CD14-positive monocyte (primary cell): ENCODE results near the gene PDIA2. TPM values are rescaled to one million over a fixed set of nuclear protein-coding genes. Genes with fewer than 3 reads are reported as not detected.

Source experiments
- DNase-seq, 3 donors: peaks; one replicate each; pipeline ENCODE4 v3.0.0-alpha.2; 2011 to 2022
- H2AFZ ChIP-seq: 2 replicates; pipeline ENCODE4 v1.6.0; 2012; ENCODE audit warnings: mild to moderate bottlenecking, low read depth, low read length, inconsistent platforms; ENCODE audit not compliant: insufficient read depth, poor library complexity, severe bottlenecking
- H3K27ac ChIP-seq, 2 donors: 1 replicate in 1 of 2; 2 replicates in 1 of 2; pipeline ENCODE4 v1.5.1; 2012 to 2013; ENCODE audit warnings: low read length in 2 of 2, control low read depth in 1 of 2, inconsistent platforms in 1 of 2, low read depth in 1 of 2, mild to moderate bottlenecking in 1 of 2
- H3K27me3 ChIP-seq, 2 donors: one replicate each; pipeline versions ENCODE4 v1.6.0 to v1.6.1; 2011 to 2013; ENCODE audit warnings: low read length in 2 of 2; ENCODE audit not compliant: control insufficient read depth in 2 of 2, insufficient read depth in 2 of 2
- H3K36me3 ChIP-seq, 2 donors: replicated peaks in 1 of 2; 1 replicate in 1 of 2; 2 replicates in 1 of 2; pipeline versions ENCODE4 v1.5.1 to v1.6.1; 2012 to 2013; ENCODE audit warnings: low read length in 2 of 2, control low read depth in 1 of 2, inconsistent platforms in 1 of 2, mild to moderate bottlenecking in 1 of 2; ENCODE audit not compliant: insufficient read depth in 2 of 2, control insufficient read depth in 1 of 2
- H3K4me1 ChIP-seq, 2 donors: 1 replicate in 1 of 2; 2 replicates in 1 of 2; pipeline versions ENCODE4 v1.5.1 to v1.6.1; 2012 to 2013; ENCODE audit warnings: low read length in 2 of 2, control low read depth in 1 of 2, inconsistent platforms in 1 of 2, mild to moderate bottlenecking in 1 of 2, moderate library complexity in 1 of 2; ENCODE audit not compliant: insufficient read depth in 2 of 2, control insufficient read depth in 1 of 2
- H3K4me2 ChIP-seq: replicated peaks from 2 replicates; pipeline ENCODE3; 2012; ENCODE audit warnings: low read length, moderate library complexity, mild to moderate bottlenecking; ENCODE audit not compliant: poor library complexity, severe bottlenecking; ENCODE audit errors: extremely low read depth
- H3K4me3 ChIP-seq, 3 experiments: fragments of 200-600 bp in 1 of 3; sonication (generic) in 1 of 3; replicated peaks in 1 of 3; 1 replicate in 2 of 3; 2 replicates in 1 of 3; pipeline ENCODE4 v1.5.1; 2011 to 2013; ENCODE audit warnings: low read length in 3 of 3, mild to moderate bottlenecking in 3 of 3, control low read depth in 2 of 3, low read depth in 2 of 3, inconsistent platforms in 1 of 3, moderate library complexity in 1 of 3
- H3K79me2 ChIP-seq: 2 replicates; pipeline ENCODE4 v1.6.0; 2012; ENCODE audit warnings: mild to moderate bottlenecking, control low read depth, inconsistent platforms, low read length, moderate library complexity; ENCODE audit not compliant: insufficient read depth
- H3K9ac ChIP-seq: 2 replicates; pipeline ENCODE4 v1.6.0; 2017; ENCODE audit warnings: low read length, mild to moderate bottlenecking; ENCODE audit not compliant: insufficient read depth, poor library complexity, severe bottlenecking
- H3K9me3 ChIP-seq, 2 donors: replicated peaks in 1 of 2; 1 replicate in 1 of 2; 2 replicates in 1 of 2; pipeline versions ENCODE4 v1.5.1 to v1.6.1; 2012 to 2013; ENCODE audit warnings: low read length in 2 of 2, control low read depth in 1 of 2; ENCODE audit not compliant: control insufficient read depth in 1 of 2, insufficient read depth in 1 of 2
- H4K20me1 ChIP-seq: 2 replicates; pipeline ENCODE4 v1.6.0; 2012; ENCODE audit warnings: mild to moderate bottlenecking, low read length, control low read depth, moderate library complexity; ENCODE audit not compliant: insufficient read depth
- H3K27ac Mint-ChIP-seq, 7 donors: one replicate each; pipeline ENCODE4 v1.8.0; 2020; ENCODE audit warnings: mild to moderate bottlenecking in 7 of 7, mixed read lengths in 7 of 7, moderate library complexity in 6 of 7, inconsistent platforms in 2 of 7
- H3K27me3 Mint-ChIP-seq, 3 donors: one replicate each; pipeline ENCODE4 v1.8.0; 2021 to 2022; ENCODE audit warnings: low read depth in 3 of 3, mild to moderate bottlenecking in 3 of 3, mixed read lengths in 3 of 3, moderate library complexity in 3 of 3, inconsistent platforms in 1 of 3
- H3K36me3 Mint-ChIP-seq, 2 donors: one replicate each; pipeline ENCODE4 v1.8.0; 2020; ENCODE audit warnings: mixed read lengths in 2 of 2, inconsistent platforms in 1 of 2, mild to moderate bottlenecking in 1 of 2
- H3K4me1 Mint-ChIP-seq: one replicate; pipeline ENCODE4 v1.8.0; 2020; ENCODE audit warnings: mild to moderate bottlenecking, mixed read lengths
- H3K4me3 Mint-ChIP-seq, 2 donors: one replicate each; pipeline ENCODE4 v1.8.0; 2020; ENCODE audit warnings: mild to moderate bottlenecking in 2 of 2, mixed read lengths in 2 of 2, moderate library complexity in 1 of 2
- H3K9me3 Mint-ChIP-seq, 7 donors: one replicate each; pipeline ENCODE4 v1.8.0; 2020 to 2022; ENCODE audit warnings: mixed read lengths in 7 of 7, mild to moderate bottlenecking in 6 of 7, moderate library complexity in 6 of 7, inconsistent platforms in 2 of 7
- CTCF ChIP-seq: fragments of 200-600 bp; IDR thresholded peaks from one replicate; pipeline ENCODE4 v1.8.0; 2022; ENCODE audit warnings: antibody characterized with exemption, mild to moderate bottlenecking
- WGBS: methylation state at CpG from one replicate; pipeline ENCODE4 v1.1.5; 2013; ENCODE audit warnings: missing lambda C conversion rate; ENCODE audit not compliant: insufficient coverage; 5-methylcytosine and 5-hydroxymethylcytosine counted together
- intact Hi-C, 2 donors: fragments of 100-400 bp; cut with micrococcal nuclease; formaldehyde crosslinking; loops; one replicate each; pipeline versions ENCODE4 v1.15.0 to v1.15.1; 2023
- polyA plus RNA-seq, 3 donors: library from polyadenylated mRNA; depleted of rRNA in 1 of 3; unstranded in 2 of 3; stranded (reverse) in 1 of 3; fragments of 300-500 nt in 2 of 3; fragments of >200 nt in 1 of 3; fragmentation: Illumina TruSeq in 2 of 3; gene quantifications; 1 replicate in 2 of 3; 2 replicates in 1 of 3; pipeline ENCODE4 v1.2.3, GENCODE V29; 2012 to 2021

Gene PDIA2
- polyA plus RNA-seq, 3 donors = not detected

- Histone ChIP-seq H3K4me2 (no peak overlapping the region), H3K36me3 (peaks cover 56 to 61% of the 10 kb centered on the region in 2 donors), H3K9ac (no peak overlapping the region), H3K27me3 (no peaks in the 10 kb centered on the region), H4K20me1 (no peaks in the 10 kb centered on the region), H3K79me2 (no peaks in the 10 kb centered on the region), H2AFZ (no peak overlapping the region), H3K4me1 (no peaks in the 10 kb centered on the region), H3K9me3 (peaks cover 12 to 14% of the 10 kb centered on the region in 2 donors), H3K4me3 (no peak overlapping the region), H3K27ac (no peak overlapping the region)
- DNase-seq = no peak
- H3K27ac Mint-ChIP-seq = no peak overlapping the region
- H3K36me3 Mint-ChIP-seq = peaks cover 37 to 56% of the 10 kb centered on the region in 2 donors
- WGBS = 97% methylated on average over 15 of the region's 16 CpGs
- H3K27me3 Mint-ChIP-seq = peaks cover 0 to 6% (median 3%) of the 10 kb centered on the region in 3 donors
- no peak overlapping the region for H3K4me3 Mint-ChIP-seq
- no peaks in the 10 kb centered on the region for H3K4me1 Mint-ChIP-seq
- intact Hi-C loops = loop anchor here in 1 of 2 donors (5.0 kb wide), 1 partner anchor 85 kb away; no protein-coding TSS in a partner anchor
- H3K9me3 Mint-ChIP-seq = peaks cover 0 to 22% (median 8%) of the 10 kb centered on the region in 7 donors
- TF ChIP-seq CTCF = no peak
These were observed 4.4 kb downstream of the PDIA2 start for GRCh38 chr16:287298-287811.

- no peak overlapping the region for H3K4me2 ChIP-seq
- Mint-ChIP-seq H3K27me3 (no peaks in the 10 kb centered on the region), H3K36me3 (peaks cover 43 to 65% of the 10 kb centered on the region in 2 donors), H3K9me3 (peaks cover 0 to 22% (median 8%) of the 10 kb centered on the region in 7 donors), H3K27ac (peak overlapping the region in 1 of 7 donors; percentile 17), H3K4me1 (no peaks in the 10 kb centered on the region), H3K4me3 (no peak overlapping the region)
- peaks cover 12 to 14% of the 10 kb centered on the region in 2 donors for H3K9me3 ChIP-seq
- H3K4me3 ChIP-seq = no peak overlapping the region
- no peak overlapping the region for H3K9ac ChIP-seq
- DNase-seq = no peak
- WGBS = over 99% methylated on average over 23 of the region's 33 CpGs
- no peak overlapping the region for H3K27ac ChIP-seq
- peaks cover 65 to 70% of the 10 kb centered on the region in 2 donors for H3K36me3 ChIP-seq
- H3K27me3 ChIP-seq = no peaks in the 10 kb centered on the region
- H2AFZ ChIP-seq = no peak overlapping the region
- no peaks in the 10 kb centered on the region for H3K4me1 ChIP-seq
- H3K79me2 ChIP-seq = no peaks in the 10 kb centered on the region
- no peak for TF ChIP-seq CTCF
- intact Hi-C loops = loop anchor here in 1 of 2 donors (5.0 kb wide), 1 partner anchor 86 kb away; no protein-coding TSS in a partner anchor
- no peaks in the 10 kb centered on the region for H4K20me1 ChIP-seq
These were observed 5.3 kb downstream of the PDIA2 start for GRCh38 chr16:287981-288920.
